ENCODE data around the gene C19orf47. TPM values are rescaled to one million over a fixed set of nuclear protein-coding genes. Genes with fewer than 3 reads are reported as not detected.

Gene C19orf47
- total RNA-seq, 1 donor from 2014 or later, result 16.1 TPM

DNA sequence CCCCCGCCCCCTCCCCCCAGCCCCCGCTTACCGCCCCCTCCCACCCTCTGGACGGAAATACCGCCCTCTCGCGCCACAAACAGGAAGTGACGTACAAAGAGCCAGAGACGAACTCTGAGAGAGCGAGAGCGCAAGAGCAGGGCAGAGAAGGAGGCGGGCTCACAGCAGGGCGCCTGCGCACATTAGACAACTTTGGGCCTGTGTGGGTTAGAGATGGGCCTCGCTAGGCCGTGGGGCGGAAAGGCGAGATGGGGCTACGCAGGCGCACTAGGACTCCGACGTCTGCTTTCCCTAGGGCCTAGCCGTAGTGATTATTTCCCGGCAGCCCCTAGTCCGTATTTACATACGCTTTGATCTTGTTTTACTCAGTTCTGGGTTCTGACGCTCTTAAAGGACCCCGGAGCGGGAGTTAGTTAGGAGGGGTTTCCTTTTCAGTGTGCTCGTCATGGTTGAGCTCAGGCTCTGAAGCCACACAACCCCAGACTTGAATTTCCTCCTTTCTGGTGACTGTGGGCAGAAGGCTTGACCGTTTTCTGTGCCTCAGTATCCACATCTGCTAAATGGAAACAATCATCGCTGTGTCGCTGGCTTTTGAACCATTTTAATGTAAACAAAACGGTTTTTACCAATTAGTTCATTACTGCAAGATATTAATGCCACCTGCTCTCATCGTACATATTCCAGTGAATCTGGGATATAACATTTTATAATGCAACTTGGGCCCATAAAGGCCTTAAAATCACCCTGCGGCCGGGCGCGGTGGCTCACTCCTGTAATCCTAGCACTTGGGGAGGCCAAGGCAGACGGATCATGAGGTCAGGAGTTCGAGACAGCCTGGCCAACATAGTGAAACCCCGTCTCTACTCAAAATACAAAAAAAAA is 62.6 kb downstream of the C19orf47 start:
- Histone ChIP-seq H3K4me1 (peaks cover 32% of the 10 kb centered on the region), H3K4me3 (peak overlapping the region; percentile 78), H3K27me3 (no peaks in the 10 kb centered on the region), H3K36me3 (no peaks in the 10 kb centered on the region), H3K9me3 (no peaks in the 10 kb centered on the region), H3K27ac (peak overlapping the region; percentile 98)
- TF ChIP-seq, protein P1, sequence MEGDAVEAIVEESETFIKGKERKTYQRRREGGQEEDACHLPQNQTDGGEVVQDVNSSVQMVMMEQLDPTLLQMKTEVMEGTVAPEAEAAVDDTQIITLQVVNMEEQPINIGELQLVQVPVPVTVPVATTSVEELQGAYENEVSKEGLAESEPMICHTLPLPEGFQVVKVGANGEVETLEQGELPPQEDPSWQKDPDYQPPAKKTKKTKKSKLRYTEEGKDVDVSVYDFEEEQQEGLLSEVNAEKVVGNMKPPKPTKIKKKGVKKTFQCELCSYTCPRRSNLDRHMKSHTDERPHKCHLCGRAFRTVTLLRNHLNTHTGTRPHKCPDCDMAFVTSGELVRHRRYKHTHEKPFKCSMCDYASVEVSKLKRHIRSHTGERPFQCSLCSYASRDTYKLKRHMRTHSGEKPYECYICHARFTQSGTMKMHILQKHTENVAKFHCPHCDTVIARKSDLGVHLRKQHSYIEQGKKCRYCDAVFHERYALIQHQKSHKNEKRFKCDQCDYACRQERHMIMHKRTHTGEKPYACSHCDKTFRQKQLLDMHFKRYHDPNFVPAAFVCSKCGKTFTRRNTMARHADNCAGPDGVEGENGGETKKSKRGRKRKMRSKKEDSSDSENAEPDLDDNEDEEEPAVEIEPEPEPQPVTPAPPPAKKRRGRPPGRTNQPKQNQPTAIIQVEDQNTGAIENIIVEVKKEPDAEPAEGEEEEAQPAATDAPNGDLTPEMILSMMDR (IDR thresholded peaks at IDR 0.05), result no peak
- intact Hi-C loops (cut with DNase I), result no loop called here
- ATAC-seq, result peak; percentile 96
- DNase-seq, result peak; percentile 99

DNA sequence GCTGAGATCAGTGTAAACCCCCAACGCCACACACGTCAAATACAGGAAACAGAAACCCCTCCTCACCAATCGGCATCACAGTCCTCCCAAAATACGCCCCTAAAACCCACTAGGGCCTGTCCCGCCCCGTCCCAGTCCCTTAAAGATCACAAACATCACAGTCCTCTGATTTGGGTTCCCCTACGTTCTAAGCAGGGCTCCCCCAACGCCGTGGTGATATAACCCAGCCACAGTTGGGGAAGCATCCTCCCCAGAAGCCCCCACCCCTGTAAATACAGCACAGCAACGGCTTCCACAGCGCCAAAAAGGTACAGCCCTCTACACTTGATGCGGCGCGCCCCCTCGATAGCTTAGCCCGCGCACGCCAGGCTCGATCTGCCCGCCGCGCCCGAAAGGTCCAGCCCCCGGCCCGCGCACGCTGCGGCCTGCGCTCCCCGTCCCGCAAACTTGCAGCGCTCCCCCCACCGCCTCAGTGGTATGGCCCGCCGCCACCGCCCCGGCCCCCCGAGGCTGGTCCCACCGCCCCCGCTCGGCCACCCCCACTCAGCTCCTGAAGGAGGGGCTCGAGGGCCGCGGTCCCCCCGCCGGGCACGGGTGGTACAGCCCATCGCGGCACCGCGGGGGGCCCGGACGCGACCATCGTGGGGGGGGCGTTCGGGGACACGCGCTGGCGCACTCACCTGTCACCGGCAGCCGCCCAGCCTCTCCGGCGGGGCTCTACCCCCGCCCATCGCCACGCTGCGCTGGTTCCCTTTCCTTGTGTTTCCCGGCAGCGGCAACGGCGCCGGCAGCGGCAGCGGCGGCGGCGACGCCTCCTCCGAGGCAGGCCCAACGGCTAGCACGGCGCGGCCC is 63.5 kb downstream of the C19orf47 start, which contains the start of gene AKT2:
Gene AKT2, minus strand, starts transcription at position 845 of the 852 bp plus-strand sequence. CDS start 20,078 bp downstream, outside the sequence.
- intact Hi-C loops (cut with DNase I), result no loop called here
- TF ChIP-seq, protein P1 (IDR thresholded peaks at IDR 0.05), result peak; percentile 5
- Histone ChIP-seq H3K4me1 (peaks cover 40% of the 10 kb centered on the region), H3K9me3 (no peaks in the 10 kb centered on the region), H3K4me3 (peak within 1 kb of the TSS; percentile 78), H3K27ac (peak within 1 kb of the TSS; percentile 98), H3K27me3 (no peaks in the 10 kb centered on the region), H3K36me3 (no peaks in the 10 kb centered on the region)
- no peak for DNase-seq
- peak; percentile 71 for ATAC-seq

DNA sequence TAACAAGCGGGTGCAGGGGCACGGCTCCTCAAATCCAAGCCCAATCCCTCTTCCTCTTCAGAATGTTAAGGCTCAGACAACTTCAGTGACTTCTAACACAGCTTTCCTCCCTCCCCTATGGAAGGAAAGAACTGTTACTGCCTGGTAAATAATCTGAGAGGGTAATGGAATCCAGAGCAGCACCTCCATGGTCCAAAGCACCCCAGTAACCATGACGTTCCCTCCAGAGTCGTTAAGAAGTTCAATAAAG is 64.0 kb downstream of the C19orf47 start:
- DNase-seq (no peak), ATAC-seq (no peak)
- Histone ChIP-seq H3K9me3 (no peaks in the 10 kb centered on the region), H3K36me3 (no peaks in the 10 kb centered on the region), H3K4me3 (peak overlapping the region; percentile 78), H3K4me1 (peaks cover 45% of the 10 kb centered on the region), H3K27ac (peak overlapping the region; percentile 98), H3K27me3 (no peaks in the 10 kb centered on the region)
- intact Hi-C loops (cut with DNase I), result no loop called here
- TF ChIP-seq, protein P1 (IDR thresholded peaks at IDR 0.05), result no peak

DNA sequence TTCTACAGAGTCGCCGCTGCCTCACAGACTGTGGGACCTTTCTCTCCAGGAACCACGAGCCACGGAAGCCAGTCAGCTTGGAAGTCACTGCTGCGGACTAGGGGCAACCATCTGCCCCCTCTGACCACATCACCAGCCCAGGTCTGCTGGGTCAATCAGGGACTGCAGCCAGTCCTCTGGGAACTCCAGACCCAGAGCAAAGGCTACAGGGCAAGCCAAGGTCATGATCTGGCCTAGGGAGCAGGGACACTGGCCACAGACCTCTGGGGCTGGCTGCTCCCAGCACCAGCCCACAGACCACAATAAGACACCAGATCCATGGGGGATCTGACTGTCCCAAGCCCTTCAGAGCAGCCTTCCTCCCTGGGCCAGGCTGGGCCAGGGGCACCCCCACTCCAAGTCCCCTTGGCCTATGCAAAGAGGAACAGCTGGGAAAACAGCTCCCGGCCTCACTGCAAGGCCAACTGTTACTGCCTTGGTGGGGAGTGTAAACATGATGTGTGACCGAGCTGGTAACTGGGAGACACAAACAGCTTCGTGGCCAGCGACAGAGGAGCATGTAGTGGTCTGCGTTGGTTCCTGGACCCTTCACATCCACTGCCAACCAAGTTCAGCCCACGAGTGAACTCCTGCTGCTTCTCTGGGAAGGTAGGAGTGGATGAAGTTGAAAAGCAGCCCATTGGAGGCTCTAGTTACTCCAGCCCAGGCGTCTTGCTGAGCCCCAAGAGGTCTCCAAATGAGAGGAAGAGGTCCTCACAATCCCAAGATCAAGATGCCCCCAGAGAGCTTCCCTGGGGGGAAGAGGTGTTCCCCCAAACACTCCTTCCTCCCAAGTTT is 64.6 kb downstream of the C19orf47 start:
- no peak for ATAC-seq
- Histone ChIP-seq H3K4me1 (peaks cover 46% of the 10 kb centered on the region), H3K27me3 (no peaks in the 10 kb centered on the region), H3K9me3 (no peaks in the 10 kb centered on the region), H3K27ac (peak overlapping the region; percentile 98), H3K36me3 (no peaks in the 10 kb centered on the region), H3K4me3 (peak overlapping the region; percentile 78)
- TF ChIP-seq, protein P1 (IDR thresholded peaks at IDR 0.05), result no peak
- intact Hi-C loops (cut with DNase I), result no loop called here
- no peak for DNase-seq

DNA sequence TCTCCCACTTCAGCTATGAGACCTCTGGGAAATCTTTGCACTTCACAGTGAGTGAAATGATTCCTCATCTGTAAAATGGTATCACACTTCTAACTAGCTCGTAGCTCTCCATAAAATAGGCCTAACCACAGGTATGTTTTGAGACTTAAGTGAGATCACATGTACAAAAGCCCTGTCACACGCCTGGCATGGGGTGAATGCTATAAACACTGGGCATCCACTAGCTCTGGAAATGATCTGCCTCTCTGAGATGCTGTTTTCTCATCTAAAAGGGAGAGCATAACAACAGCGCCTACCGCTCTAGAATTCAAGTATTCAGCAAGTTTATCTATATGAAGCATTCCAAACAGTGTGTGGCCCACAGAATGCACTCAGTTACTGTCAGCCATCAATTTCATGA is 65.3 kb downstream of the C19orf47 start:
- Histone ChIP-seq H3K36me3 (no peaks in the 10 kb centered on the region), H3K27ac (peak overlapping the region; percentile 98), H3K4me1 (peaks cover 52% of the 10 kb centered on the region), H3K4me3 (no peak overlapping the region), H3K9me3 (no peaks in the 10 kb centered on the region), H3K27me3 (no peaks in the 10 kb centered on the region)
- TF ChIP-seq, protein P1 (IDR thresholded peaks at IDR 0.05), result no peak
- DNase-seq (no peak), ATAC-seq (no peak)
- intact Hi-C loops (cut with DNase I), result no loop called here

Measured in upper lobe of right lung (tissue), 1 donor.